HG03520 (cell line): ENCODE data around the gene RALB.

Experiments used
- ATAC-seq: cut with Tn5 transposase; IDR thresholded peaks from one replicate; pipeline ENCODE4 v1.9.1; 2021; ENCODE audit warnings: mild to moderate bottlenecking, moderate library complexity; ENCODE audit not compliant: unreplicated experiment

The RALB gene

DNA sequence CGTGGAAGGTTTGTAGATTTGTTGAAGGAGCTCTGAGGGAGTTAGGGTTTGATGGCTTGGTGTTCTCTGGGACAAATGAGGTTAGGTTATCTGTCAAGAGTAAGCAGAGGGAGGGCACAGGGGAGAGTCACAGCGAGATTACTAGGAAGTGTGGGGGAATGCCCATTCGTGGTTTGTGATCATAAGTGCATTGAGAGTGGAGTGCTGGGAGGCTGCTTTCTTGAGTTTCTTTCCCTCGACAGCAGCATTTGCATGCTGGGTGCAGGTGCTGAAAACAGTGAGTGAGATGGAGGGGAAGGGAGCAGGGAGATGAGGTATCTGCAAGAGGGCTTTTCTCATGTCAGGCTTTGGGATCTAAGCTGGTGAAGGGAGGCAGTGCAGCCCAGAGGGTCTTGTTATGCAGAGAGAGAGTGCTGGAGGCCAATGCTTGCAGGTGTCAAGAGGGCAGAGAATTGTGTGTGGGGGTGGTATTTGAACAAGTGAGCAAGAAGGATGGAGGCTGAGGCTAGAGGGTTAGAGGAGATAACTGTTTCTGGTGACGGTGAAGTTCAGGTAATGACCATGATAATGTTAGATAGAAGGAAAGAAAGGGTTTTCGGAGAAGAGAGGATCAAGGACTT lies 8.8 kb downstream of the RALB start:
- ATAC-seq: peak; percentile 70

DNA sequence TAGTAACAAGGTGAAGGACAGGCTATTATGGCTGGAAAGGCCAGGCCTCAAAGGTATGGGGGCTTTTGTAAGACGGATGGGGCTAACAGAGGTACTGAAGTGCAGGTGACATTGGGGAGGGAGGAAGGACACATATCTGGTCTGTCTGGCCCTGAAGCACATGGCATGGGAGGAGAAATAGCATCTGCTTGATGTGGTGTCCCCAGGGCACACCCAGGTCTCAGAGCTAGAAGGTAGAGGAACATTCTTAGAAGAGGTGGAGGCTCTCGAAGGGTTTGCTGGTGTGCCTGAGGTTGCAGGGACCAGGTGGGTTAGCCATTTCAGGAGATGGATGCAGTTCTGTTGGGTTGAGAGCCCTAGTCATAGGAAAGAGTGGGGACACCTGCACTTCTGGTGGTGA lies 9.5 kb downstream of the RALB start:
- no peak for ATAC-seq

DNA sequence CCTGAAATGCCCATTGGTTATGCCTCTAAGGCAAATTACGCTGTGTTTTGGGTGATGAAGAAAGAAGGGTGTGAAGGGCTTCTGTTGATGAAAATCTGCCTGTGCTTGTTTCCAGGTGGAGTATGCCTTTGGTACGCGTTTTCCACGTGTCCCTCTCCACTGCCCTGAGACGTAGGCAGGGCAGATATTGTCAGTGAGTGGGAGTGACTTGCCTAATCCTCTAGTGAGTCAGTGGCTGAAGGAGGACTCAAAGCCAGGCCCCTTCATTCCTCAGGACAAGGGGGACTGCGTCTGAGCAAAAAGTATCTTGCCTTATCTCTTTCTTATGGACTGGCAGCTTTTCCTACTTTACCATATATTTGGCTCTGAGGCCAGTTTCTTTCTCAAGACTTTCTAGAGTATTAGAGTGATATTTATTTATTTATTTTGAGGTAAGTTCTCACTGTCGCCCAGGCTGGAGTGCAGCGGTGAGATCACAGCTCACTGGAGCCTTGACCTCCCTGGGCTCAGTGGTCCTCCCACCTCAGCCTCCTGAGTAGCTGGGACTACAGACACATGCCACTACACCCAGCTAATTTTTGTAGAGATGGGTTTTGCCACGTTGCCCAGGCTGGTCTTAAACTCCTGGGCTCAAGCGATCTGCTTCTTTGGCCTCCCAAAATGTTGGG lies 10.2 kb downstream of the RALB start:
- ATAC-seq: no peak

DNA sequence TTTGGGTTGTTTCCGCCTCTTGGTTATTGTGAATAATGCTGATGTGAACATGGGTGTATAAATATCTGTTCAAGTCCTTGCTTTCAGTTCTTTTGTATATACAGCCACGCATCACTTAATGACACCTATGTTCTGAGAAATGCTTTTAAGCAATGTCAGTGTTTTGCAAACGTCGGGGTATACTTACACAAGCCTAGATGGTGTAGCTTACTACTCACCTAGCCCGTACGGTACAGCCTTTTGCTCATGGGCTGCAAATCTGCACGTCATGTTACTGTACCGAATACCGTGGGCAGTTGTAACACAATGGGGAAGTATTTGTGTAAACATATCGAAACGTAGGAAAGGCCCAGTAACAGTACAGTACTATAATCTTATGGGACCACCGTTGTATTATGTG lies 12.4 kb downstream of the RALB start:
- ATAC-seq: no peak

DNA sequence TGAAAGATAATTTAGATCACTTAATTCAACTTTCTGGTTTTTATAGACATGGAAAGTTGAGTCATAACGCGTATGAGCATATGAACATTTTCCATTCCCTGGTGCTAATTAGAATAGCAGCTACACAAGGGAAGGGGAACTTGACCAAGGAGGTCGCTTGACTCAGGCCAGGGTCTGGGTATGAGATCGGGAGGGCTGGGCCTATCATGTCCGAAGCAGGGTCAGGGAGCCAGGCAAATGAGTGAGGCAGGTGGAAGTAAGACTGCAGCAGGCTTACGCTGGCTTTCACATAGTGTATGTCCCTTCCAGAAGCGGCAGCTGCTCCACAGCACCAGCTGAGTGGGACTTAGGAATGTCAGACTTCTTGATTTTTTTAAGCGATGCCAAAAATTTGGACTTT lies 14.7 kb downstream of the RALB start:
- no peak for ATAC-seq

DNA sequence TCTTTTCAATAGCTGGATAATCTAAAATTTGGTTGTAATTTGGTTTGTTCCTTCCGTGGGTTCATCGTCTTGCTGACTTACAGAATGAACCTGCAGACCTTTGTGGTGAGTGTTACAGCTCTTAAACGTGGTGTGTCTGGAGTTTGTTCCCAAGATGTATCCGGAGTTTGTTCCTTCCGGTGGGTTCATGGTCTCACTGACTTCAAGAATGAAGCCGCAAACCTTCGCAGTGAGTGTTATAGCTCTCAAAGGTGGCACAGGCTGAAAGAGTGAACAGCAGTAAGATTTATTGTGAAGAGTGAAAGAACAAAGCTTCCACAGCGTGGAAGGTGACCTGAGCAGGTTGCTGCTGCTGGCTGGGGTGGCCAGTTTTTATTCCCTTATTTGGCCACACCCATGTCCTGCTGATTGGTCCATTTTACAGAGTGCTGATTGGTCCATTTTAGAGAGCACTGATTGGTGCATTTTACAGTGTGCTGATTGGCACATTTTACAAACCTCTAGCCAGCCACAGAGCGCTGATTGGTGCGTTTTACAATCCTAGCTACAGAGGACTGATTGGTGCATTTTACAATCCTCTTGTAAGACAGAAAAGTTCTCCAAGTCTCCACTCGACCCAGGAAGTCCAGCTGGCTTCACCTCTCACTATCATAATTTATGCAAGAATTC lies 16.6 kb downstream of the RALB start:
- ATAC-seq: no peak

DNA sequence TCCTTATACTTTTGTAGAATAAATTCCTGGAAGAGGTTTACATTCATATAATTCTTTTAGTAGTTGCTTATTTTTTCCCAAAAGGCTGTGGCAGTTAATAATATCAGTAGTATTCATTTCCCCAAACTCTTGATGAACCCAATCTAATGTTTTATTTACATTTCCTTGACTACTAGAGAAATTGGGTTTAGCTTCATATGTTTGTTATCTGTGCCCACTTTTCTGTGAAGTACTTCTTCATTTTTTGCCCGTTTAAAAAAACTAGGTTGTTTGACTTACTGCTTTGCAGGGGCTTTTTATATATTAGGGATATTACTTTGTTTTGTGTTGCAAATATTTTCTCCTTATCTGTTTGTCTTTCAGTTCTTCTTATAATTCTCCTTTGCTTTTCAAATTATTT lies 17.2 kb downstream of the RALB start:
- ATAC-seq: no peak

DNA sequence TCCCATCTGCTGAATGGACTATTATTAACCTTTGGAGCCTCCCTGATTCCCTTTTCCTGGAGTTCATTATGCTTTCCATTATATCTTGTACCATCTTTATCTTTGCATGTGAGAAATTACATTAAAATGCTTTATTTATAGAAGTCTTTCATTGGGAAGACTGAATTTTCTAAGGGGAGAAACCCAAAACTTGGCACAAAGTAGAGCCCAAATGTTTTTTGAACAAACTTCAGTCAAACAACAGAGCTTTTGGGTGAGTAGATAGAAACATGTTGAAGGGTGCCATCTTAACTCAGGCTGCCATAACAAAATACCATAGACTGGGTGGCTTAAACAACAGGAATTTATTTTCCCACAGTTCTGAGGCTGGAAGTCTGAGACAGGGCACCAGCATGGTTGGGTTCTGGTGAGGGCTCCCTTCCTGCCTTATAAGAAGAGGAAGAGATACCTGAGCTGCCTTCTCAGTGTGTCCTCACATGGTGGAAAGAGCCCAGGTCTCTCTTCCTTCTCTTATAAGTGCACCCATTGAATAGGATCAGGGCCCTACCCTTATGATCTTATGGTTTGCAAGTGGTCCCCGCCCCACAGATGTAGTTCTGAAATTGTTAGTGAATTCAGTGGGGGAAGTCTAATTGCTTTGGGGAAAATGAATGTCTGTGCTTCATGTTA lies 19.2 kb downstream of the RALB start:
- no peak for ATAC-seq

DNA sequence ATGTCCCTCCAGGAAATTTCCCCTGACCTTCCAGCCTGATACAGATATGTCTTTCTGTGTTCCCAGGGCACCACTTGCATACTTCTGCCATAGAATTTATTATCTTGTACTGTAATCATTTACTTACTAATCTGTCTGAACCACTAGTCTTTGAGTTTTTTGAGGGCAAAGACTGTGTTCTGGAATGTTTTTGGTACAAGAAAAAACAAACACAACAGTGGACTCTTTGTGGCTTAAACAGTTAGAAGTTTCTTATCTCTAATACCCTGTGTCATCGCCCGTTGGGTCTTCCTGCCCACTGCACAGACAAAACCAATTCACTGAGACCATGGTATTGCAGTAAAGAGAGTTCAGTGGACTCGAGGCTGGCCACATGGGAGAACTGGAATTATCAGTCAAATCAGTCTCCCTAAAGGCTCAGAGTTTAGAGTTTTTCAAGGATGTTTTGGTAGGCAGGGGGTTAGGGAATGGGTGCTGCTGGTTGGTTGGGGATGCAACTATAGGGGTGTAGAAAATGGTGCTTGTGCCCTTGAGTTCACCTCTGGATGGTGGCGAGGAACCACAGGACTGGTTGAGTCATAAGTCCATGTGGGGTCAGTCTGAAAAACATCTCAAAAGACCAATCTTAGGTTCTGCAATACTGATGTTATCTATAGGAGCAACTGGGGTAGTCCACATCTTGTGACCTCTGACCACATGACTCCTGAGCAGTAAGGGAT lies 20.3 kb downstream of the RALB start:
- no peak for ATAC-seq

DNA sequence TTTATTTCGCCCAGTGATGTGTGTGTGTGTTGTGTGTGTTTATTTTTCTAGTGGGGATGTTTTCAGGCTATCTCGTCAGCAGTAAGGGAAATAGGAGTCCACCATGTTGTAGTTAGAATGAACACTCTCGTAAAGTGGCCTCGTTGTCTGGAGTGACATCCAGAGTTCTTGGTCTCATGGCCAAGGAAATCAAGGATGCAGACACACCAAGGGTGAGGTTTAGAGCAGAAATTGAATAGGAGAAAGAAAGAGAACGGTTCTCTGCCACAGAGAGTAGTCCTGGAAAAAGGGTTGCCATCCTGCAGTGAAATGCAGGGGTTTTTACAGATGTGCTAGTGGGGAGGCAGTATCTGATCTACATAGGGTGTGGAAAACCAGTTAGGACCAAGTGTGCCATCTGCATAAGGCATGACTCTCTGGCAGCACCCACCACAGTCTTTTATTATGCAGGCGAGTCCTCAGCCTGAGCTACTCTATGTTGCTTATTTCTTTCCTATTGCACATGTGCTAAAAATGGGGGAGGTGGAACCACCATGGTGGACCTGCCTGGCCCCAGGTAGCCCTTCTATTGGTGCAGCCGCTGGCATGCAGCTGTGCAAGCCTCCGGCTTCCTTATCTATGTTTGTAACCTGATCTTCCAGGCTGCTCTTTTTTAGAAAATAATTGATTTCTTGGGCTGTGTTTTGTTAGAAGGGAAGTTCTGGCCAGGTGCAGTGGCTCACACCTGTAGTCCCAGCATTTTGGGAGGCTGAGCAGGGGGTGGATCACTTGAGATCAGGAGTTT lies 23.2 kb downstream of the RALB start:
- no peak for ATAC-seq

DNA sequence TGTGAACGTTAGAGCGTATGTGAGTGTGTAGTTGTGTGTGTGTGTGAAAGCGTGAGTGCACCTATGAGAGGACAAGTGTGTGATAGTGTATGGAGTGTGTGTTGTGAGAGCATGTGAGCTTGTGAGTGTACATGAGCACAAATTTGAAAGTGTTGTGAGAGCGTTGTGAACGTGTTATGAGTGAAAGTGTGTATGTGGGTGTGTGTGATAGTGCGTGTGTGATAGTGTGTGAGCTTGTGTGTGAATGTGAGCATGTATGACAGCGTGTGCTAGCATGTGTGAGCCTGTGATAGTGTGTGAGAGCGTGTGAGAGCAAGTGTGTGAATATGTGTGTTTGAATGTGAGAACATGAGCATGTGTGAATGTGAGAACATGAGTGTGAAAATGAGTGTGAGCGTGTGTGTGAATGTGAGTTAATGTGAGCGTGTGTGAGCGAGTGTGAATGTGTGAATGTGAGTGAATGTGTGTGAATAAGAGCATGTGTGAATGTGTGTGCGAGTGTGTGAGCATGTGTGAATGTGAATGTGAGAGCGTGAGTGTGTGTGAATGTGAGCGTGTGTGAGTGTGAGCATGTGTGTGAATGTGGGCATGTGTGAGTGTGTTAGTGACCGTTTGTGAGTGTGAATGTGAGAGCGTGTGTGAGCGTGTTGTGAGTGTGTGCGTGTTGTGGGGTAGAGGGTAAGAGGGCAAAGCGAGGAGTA lies 25.0 kb downstream of the RALB start:
- ATAC-seq: no peak

DNA sequence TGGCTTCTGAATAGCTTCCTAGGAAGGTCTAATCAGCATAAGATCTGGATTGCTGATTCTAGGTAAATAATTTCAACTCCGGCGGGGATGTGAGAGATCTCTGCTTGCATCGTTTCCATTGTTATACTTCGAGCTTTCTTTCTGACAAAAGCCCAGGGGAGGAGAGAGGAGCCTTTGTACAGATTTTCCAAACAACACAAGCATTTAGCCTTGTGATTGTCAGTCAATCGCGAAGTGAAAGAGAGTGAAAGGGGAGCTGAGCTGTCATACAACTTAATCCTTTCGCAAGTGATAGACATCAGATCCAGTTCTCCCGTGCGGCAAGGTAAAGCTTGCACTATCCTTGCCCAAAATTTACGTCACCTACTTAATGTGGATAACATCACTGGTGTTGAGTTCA lies 26.2 kb downstream of the RALB start:
- no peak for ATAC-seq

DNA sequence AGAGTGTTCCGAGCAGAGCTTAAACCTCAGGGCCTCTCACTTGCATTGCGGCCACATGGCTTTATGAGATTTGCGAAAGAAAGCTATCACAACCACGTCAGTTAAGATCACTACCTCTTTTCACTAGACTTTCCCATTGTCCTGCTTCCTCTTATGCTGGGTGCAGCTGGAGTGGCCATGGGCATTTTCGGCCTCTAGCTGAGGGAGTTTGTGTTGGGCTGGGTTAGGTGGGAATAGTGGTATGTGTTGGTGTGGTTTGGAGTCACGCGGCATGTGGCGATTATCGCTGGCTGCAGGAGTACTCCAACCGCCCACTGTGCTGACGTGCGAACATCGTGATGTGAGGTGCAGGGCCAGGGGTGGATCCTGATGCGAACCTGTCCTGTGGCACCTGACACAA lies 27.1 kb downstream of the RALB start:
- ATAC-seq: no peak

DNA sequence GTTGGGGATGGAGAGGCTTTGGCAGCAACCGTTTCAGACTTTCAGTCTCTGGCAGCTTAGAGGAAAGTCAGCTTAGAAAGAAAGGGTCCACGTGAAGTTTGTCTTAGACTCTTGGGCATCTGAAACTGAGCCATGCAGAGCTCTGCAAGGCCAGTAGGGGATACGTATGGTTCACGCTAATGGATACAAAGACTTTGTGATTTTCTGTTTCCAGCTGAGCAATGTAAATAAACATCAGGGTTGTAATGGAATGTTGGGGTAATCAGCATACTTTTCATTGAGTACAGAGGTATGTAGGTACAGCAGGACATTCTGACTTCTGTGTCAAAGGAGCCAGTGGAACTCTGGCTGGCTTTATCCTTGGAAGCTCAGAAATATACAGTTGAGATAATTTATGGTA lies 31.0 kb downstream of the RALB start:
- no peak for ATAC-seq

DNA sequence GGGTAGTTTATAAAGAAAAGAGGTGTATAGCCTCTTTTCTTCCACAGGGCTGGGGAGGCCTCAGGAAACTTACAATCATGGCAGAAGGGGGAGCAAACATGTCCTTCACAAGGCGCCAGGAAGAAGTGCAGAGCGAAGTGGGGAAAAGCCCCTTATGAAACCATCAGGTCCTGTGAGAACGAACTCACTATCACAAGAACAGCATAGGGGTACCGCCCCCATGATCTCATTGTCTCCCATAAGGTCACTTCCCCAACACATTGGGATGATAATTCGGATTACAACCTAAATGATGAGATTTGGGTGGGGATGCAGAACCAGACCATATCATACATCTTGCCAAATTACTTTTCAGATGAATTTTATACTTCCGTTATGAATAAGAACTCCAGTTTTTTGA lies 32.4 kb downstream of the RALB start:
- no peak for ATAC-seq

DNA sequence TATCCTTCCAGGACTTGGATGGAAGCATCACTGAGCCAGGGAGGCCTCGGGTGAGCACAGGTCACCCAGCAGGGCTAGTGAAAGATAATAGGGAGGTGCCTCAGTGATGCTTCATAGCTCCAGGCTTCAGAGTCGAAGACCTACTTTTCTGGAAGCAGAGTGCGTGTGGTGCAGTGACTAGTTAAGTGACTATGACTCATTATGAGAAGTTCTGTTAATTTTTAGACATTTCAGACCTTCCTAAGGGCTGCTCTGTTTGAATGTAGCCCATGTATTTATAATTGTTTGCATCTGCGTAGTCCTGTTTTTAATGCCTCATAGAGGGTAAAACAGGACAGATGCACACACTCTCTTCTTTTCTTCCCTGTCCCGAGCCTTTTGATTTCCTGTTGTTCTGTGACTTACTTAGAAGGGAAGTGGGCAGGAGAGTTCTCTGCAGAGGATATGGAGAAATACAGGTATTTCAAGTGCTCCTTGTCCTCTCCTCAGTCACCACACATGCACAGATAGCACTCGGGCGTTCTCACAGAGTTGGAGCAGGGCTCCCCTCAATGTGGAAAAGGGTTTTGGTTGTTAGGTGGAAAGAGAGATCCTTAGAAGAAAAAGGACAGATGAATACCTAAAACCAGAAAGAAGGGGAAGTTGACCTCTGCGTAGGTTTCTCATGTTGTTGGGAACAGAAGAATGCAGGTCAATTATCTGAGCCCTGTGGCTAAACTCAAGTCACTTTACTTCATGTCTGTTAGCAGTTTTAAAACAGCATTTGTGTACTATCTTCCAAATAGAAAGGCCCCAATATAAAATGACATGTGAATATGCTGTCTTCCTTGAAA lies 34.7 kb downstream of the RALB start:
- ATAC-seq: peak; percentile 99

DNA sequence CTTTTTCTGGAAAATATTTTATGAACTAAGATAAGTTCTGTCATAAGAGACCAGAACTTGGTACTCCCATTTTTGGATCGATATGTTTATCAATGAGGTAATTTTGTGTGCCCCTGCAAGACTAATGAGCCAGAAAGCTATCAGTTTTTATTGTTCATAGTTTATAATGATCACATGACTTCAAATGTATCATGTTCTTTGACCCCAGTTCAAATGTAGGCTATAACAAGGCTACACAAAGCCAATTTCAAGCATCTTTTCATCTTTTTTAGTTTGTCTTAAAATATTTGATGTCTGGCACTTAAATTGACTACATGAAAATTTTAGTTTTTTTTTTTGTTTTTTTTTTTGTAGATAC lies 35.3 kb downstream of the RALB start:
- ATAC-seq: no peak

DNA sequence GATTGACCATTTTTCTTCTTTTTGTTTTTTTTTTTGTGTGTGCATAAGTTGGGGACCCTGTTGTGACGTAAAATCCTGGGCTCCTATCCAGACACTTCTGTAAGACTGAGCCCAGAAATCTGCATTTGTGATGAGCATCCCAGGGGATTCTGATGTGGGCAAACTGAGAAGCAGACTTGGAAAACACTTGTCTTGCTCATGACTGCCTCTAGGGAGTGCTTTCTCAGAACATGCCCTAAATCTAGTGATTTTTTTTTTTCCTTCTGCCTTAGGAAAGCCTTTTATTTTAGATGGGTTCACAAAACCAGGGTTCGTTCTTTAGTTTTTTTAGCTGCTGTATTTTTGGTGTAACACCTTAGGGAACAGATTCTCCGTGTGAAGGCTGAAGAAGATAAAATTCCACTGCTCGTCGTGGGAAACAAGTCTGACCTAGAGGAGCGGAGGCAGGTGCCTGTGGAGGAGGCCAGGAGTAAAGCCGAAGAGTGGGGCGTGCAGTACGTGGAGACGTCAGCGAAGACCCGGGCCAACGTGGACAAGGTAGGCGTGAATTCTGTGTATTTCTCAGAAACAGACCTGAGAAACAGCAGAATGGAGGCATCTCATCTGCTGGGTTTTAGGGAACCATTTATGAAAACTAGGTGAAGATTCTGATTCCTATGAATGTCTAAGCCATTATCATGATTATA lies 36.7 kb downstream of the RALB start:
- ATAC-seq: no peak

DNA sequence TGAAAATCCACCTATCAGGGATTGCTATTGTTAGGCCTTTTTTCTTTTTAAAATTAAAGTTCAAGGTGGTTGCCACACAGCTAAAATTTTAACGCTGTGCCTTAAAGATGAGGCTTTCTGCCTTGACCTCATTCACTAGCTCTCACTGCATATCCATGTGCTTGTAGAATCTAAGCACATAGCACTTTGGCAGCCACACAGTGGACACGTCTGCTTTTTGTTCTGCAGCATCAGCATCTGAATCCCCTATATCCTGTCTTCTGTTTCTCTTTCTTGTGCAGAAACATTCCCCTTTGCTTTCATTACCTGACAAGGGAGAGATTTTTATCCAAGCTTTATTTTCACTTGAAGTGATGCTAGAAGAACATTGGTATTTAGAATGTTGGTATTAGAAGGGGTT lies 38.1 kb downstream of the RALB start:
- no peak for ATAC-seq
